Measurements from ENCODE around the gene S100PBP.

- TF ChIP-seq CTCF (IDR thresholded peaks at IDR 0.05) (no peak), POLR2AphosphoS5 (IDR thresholded peaks at IDR 0.05) (no peak), POLR2A (IDR thresholded peaks at IDR 0.05) (no peak), EP300 (IDR thresholded peaks at IDR 0.05) (no peak)
Measured at GRCh38 chr1:32813941-32814739, 3.3 kb upstream of the S100PBP start.
